ENCODE data around the gene MANBA. TPM values are rescaled to one million over a fixed set of nuclear protein-coding genes. Genes with fewer than 3 reads are reported as not detected.

MANBA gene
- total RNA-seq, 2 donors from 2014 or later = 16.7 to 24.8 TPM

DNA sequence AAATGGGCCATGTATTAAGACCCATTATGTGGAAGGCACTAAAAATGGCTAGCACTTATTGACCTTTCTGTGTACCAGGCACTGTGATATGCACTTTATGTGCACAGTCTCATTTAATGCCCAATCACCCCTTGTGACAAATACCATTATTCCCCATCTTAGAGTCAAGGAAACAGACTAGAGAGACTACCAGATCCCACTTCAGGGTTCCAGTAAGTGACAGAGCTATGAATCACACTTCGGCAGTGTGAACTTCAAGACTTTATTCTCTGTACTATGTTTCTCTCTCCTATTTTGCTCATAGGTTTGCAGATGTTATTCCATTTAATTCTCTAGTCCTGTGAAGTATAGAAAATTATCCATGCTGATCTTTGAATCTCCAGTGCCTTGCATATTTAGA is 152.6 kb downstream of the MANBA start:
- intact Hi-C loops (cut with DNase I) = no loop called here
- DNase-seq (ENCODE audit: low spot score) = no peak

DNA sequence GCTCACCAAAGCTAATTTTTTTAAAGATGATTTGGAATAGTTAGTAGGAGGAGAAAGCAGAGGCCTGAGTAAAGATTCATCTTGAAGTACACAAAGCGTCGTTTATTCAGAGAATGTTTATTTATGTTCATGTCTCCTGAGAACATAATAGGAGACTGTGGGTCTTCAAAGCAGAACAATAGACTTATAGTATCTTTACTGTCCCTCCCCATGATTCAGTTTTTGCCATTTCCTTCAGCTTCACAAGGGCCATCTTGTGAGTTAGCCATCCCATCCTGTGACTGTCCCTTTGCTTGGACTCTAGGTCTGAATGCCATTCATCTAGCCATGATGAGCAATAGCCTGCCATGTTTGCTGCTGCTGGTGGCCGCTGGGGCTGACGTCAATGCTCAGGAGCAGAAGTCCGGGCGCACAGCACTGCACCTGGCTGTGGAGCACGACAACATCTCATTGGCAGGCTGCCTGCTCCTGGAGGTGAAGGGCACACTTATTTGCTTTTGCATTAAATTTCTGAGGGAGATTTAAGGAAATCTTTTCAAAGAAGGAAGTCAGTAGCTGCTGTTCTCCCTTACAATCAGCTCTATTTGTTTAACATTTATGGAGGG is 153.8 kb downstream of the MANBA start:
- intact Hi-C loops (cut with DNase I) = no loop called here
- DNase-seq (ENCODE audit: low spot score) = no peak

DNA sequence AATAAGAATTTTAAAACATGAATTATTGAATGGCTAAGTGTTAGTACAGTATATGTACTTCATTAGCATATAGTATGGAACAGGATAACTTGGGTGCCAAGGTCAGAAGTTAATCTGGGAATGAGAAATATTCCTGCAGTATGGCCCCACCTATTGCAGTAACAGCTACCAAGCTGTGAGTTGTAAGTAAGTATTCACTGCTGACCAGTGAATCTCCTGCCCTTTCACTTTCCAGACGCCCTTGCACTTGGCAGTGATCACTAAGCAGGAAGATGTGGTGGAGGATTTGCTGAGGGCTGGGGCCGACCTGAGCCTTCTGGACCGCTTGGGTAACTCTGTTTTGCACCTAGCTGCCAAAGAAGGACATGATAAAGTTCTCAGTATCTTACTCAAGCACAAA is 154.5 kb downstream of the MANBA start:
- DNase-seq (ENCODE audit: low spot score) = no peak
- intact Hi-C loops (cut with DNase I) = no loop called here

DNA sequence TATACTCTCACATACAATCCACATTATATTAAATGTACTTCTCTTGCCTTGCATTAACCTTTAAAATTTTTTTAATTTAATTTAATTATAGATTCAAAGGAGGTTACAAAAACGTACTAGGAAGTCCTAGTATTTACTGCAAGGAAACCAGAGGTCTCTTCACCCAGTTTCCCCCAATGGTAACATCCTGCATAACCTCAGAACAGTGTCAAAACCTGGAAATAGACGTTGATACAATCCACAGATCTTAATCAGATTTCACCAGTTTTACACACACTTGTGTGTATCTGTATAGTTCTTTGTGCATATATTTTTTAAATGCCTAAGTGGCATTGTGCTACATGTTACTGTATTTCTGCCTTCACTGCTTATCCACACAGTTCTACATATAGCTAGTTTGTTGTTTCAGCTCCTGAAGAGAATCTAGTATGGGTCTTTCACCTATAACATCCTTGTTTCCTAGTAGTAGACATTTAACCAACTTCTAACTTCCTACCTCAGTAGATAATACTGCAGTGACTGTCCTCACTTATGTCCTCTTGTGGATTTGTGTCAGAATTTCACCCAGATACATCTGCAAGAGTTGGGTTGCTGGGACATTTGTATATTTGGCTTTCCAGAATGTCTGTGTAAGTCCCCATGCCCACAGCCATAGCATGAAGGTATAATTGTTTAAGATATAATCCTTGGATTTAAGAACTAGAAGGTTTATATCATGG is 156.4 kb downstream of the MANBA start:
- no peak for DNase-seq (ENCODE audit: low spot score)
- intact Hi-C loops (cut with DNase I) = no loop called here

DNA sequence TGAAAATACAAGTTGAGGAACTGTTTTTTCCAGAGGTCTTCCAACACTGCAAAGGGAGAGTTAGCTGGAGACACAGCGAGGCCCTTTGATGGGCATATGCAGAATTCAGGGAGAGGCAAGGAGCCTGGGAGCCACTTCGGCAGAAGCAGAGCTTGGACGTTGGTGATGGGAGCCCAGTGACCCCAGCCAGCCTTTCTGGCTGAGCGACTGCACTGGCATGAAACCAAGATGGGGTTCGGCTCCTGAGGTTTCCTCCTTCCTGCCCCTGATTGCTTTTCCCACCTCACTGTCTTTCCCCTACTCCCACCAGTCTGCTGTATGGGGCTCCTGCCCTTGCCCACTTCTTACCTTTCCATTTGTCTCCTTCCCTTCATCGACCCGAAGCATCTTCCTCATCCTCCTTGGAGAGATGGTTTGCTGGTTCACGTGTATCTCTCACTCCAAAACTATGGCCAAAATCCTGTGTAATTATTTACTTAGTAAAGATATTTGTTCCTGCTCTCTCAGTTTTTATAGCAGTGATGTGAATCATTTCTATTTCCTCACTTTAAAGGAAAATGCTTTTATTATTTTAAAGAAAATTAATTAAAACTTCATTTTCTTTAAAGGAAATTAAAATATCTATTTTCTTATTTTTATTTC is 159.1 kb downstream of the MANBA start:
- DNase-seq (ENCODE audit: low spot score) = no peak
- intact Hi-C loops (cut with DNase I) = no loop called here

DNA sequence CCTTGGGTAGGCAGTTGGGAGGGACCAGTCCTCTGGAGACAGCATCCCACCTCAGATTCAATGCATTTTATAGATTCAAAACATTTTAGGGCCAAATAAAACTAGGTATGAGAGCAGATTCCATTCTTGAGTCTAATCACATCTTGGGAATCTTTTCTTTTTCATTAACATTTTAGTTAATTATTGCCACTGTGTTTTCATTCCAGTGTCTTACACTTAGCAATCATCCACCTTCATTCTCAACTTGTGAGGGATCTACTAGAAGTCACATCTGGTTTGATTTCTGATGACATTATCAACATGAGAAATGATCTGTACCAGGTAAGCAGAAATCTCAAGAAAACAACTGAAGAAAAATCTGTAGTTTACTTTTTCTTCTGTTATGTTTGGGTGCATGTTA is 160.1 kb downstream of the MANBA start:
- intact Hi-C loops (cut with DNase I) = no loop called here
- no peak for DNase-seq (ENCODE audit: low spot score)

DNA sequence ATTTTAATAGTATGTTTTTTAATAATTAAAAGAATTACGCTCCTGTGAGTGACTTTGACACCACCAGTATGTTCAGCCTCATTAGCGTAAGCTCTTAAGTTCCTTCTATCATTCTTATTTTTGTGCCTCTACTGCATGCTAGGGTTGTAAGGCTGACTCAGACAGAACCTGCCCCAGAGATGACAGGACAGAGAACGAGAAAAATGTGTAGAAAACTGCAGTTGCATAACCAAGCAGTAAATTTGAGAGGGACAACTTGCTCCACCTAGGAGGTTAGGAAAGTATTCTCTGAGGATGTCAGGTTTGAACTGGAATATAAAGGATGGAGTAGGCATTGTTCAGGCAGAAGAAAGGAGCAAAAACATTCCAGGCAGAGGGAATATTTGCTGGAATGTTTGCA is 160.9 kb downstream of the MANBA start:
- DNase-seq (ENCODE audit: low spot score) = no peak
- intact Hi-C loops (cut with DNase I) = no loop called here

DNA sequence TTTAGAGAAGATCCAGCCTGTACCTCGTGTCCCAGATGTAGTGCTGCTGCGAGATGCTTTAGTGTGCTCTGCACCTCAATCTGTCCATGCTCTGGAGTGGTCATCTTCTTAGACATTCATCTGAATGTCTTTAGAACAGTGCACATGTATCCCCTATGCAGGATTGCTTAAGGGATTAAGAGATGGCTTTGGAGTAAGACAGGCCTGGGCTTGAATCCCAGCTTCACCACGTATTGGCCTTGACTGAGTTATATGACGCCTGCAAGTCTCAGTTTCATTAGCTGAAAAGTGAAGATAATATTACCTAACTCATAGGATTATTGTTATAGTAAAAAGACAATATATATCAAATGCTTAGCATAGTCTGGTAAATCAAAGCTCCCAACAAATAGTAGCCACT is 161.3 kb downstream of the MANBA start:
- intact Hi-C loops (cut with DNase I) = no loop called here
- DNase-seq (ENCODE audit: low spot score) = no peak

DNA sequence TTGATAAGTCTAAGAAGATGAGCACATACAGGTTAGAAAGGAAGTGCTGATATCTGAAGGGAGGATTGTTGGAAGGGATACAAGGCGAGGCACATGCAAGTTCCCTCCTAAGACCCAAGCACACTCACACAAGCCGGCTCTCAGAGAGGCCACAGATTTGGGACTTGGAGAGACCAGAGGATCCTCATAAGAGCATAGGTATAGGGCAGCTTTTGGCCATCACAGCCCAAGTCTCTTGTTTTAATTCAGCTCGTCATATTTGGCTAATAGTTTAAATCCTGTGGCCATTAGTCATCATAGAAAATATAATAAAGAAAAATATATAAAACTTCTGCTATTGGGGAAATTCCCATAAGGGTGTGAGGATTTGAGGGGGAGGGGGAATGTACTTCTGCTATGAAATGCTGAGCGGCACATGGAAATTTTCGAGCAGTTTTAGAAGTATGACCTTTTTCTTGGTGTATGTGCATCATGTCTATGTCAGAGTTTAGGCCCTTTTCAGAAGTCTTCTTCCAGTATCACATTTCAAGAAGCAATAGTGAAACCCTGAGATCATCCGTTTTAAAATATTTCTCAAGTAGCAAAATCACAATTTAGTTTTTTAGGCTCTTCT is 161.9 kb downstream of the MANBA start:
- intact Hi-C loops (cut with DNase I) = no loop called here
- DNase-seq (ENCODE audit: low spot score) = no peak

DNA sequence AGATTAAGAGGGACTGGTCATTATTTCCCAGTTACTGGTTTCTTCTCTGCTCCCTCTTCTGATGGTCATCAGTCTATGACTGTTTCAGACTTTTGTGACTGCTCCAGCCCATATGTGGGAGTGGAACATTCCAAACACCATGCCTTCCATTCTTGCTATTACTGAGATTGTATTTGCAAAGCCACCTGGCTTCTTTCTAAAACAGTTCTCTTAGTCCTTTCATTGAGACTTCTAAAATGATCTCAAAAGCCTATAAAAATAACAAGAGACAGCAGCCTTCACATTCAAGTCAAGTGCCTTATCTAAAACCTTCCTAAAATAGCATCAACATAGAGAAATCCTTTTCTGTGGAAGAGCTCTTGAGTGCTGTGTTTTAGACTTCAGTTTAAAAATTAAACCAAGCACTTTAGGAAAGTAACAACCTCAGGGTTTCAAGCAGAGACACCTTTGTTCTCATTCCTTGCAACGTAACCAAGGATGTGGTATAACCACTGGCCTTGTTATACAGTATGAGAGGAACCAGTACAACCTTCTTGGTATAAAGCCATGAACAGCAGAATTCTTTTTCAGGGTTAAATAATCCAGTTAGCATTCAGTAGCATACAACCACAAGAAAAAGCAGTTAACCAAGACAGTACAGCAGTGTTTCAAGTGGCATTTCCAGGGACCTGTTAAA is 162.5 kb downstream of the MANBA start:
- intact Hi-C loops (cut with DNase I) = no loop called here
- DNase-seq (ENCODE audit: low spot score) = no peak

DNA sequence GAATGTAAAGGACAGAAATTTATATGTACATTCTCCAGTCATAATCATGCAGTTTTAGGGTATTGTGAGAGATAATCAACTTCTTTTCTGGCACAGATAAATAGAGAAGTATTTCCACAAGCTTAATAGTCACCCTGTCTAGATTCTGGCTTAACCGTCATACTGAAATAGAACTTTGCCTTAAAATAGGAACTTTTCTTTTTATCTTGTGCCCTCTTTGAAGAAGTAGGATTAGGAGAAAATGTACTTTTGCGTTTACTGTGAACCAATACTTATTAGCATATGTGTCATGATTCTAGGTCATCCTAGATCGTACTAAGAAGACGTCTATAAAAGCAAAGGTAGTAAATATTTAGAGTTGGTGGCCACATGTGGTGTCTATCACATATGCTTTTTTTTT is 164.2 kb downstream of the MANBA start:
- intact Hi-C loops (cut with DNase I) = no loop called here
- DNase-seq (ENCODE audit: low spot score) = no peak

DNA sequence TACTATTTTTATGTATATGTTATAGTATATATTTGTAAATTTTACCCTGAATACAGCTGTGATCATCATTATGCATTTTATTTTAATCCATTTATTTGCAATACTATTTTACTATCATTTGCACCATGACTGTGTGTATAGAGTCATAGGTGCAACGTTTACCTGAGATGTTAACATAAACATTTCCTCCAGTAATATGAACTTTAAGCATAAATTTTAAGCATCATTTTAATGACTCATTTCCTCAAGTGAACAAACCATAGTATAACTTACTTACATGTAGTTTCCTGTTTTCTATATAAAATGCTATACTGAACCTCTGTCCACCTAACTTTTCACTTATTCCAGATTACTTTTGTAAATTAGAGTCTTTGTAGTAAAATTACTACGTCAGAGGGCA is 166.8 kb downstream of the MANBA start:
- no peak for DNase-seq (ENCODE audit: low spot score)
- intact Hi-C loops (cut with DNase I) = no loop called here

DNA sequence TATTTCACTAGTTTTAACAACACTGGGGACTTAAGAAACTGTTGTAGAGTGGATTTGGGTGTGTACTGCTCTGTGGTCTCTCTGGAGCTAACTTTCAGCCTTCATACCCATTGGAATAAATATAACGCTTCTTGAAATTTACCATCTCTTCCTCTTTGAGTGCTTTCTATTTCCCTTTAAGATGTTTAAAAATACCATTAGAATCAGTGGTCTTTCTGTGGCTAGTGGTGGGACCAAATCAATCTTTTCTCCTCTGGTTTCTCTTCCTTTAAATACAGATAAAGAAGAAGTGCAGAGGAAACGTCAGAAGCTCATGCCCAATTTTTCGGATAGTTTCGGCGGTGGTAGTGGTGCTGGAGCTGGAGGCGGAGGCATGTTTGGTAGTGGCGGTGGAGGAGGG is 167.6 kb downstream of the MANBA start:
- no peak for DNase-seq (ENCODE audit: low spot score)
- intact Hi-C loops (cut with DNase I) = no loop called here

DNA sequence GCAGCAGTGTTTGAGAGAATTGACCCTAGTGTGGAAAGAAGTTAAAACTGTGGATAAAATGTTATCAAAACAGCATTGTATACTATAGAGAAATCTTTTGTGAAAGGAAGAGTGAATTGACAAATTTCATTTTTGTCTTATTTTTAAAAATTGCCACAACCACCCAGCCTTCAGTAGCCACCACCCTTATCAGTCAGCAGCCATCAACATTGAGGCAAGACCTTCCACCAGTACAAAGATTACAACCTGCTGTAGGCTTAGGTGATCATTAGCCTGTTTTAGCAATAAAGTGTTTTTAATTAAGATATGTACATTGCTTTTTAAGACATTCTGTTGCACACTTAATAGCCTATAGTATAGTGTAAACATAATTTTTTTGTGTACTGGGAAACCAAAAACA is 168.5 kb downstream of the MANBA start:
- intact Hi-C loops (cut with DNase I) = no loop called here
- DNase-seq (ENCODE audit: low spot score) = no peak

DNA sequence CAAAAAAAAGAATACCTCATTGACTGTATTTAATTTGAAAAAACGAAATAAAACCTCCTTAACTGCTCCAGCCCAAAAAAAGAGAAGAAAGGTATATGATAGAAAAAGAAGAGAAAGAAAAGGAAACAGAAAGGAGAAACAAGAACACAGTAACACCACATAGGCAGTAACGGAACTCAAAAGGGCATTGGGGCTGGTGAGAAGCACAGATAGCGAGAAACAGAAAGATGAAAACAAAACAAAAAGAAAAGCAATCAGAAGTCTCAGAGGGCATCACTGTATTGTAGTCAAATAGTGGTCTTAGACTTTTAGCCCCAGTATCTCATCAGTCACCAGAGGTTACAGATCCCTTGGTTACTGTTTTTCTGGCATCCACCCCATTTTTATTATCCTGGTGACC is 171.0 kb downstream of the MANBA start:
- DNase-seq (ENCODE audit: low spot score) = no peak
- intact Hi-C loops (cut with DNase I) = no loop called here

DNA sequence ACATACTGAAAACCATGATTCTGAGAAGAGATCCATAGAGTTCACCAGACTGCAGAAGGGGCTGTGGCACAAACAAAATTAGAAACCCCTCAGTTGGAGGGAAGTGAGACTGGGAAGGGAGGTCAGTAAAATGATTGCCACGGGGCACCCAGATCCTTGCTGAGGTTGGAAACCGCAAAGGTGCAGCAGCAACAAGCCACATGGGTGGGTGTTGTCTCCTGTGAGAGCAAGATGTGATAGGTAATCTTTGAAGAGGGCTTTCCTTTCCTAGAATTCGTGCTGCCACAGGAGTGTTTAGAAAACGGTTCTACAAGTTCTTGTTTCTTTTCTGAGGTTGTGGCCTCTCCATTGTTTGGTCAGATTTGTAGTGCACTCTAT is 174.1 kb downstream of the MANBA start:
- intact Hi-C loops (cut with DNase I) = no loop called here
- DNase-seq (ENCODE audit: low spot score) = no peak

DNA sequence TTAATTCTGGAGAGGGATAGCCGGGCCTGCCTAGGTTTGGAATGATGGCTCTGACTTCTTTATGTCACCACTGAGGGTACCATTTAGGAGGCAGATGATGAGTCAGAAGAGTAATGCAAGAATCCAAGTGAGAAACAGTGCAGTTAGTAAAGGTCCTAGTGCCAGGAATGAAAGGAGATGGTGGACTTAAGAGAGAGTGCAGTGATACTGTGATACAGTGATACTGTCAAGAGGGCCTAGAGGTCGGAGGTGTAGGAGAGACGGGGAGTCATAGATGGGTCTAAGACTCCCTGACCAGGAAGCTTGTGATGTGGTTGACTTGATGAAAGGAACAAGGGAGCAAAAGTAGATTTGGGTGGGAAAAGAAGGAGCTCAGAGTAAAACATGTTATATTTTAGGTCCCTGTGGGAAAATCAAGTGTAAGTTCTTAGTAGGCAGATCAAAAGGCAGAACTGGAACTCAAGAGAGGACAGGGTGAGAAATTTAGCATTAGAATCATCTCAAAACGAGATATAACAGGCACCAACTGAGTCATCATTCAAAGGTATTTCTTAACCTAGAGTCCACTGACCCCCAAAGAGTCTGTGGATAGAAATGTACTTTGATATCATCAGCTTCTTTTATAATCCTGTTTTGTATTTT is 174.6 kb downstream of the MANBA start:
- DNase-seq (ENCODE audit: low spot score) = no peak
- intact Hi-C loops (cut with DNase I) = no loop called here

DNA sequence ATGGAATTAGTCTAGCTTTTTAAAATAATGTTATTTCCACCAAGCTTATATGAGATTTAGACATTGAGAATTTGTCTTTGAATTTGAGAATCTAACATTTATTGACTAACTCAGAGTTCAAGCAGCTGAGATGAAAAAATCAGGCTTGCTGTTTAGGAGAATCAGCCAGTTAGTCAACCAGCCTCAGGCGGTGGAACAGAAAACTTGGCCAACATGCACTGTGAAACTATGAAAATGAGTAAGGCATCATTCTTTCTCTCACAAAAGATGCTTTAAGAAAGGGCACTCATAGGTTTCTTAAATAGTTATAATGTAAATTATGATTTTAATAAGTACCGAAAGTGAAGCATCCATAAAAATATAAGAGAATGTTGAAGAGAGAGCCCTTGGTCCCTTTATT is 175.4 kb downstream of the MANBA start:
- intact Hi-C loops (cut with DNase I) = no loop called here
- no peak for DNase-seq (ENCODE audit: low spot score)

DNA sequence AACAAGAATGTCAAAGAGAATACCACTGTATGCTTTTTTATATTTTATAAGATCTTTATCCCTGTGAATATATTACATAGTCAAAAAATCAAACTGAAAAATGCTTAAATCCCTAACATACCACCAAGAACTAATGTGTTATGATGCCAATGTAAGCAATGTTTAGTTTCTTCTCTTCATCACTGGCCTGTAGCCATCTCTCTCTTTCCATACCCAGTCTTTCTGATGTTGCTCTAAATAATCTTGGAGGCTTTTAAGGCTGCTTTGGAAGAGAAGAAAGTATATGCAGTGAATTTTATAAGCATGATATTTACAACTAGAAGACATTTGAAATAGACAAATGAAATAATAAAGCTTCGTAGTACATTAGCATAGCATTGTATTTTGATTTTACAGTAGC is 176.7 kb downstream of the MANBA start:
- intact Hi-C loops (cut with DNase I) = no loop called here

More for the DNA sequence above, 176.7 kb downstream of the MANBA start:
- no peak for DNase-seq (ENCODE audit: low spot score)

Data from posterior vena cava (tissue), 2 donors.